A204.1 (cell line): Measurements from ENCODE around the gene RPS18.

Source experiments
- FAIRE-seq: peaks from 2 replicates; lab custom pipeline; 2012; peaks lifted over from hg19 to GRCh38; lab: Jason Lieb, UNC

The RPS18 gene

GRCh38 chr6:33289784-33290315 is 18.0 kb downstream of the RPS18 start:
- FAIRE-seq = no peak

DNA sequence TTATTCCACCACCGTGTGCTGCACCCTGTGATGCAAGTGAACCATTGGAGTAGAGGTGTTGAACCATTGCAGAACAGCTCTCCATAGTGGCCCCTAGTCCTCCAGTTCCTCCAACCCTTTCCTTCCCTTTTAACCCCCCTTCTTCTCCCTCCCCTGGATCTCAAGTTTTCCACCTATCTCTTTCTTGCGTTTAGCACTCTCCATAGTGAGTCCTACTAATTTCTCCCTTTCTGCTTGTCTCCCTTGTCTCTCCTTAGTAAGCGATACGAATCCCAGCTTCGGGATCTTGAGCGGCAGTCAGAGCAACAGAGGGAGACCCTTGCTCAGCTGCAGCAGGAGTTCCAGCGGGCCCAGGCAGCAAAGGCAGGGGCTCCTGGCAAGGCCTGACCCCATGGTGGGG is 18.6 kb downstream of the RPS18 start:
- no peak for FAIRE-seq

DNA sequence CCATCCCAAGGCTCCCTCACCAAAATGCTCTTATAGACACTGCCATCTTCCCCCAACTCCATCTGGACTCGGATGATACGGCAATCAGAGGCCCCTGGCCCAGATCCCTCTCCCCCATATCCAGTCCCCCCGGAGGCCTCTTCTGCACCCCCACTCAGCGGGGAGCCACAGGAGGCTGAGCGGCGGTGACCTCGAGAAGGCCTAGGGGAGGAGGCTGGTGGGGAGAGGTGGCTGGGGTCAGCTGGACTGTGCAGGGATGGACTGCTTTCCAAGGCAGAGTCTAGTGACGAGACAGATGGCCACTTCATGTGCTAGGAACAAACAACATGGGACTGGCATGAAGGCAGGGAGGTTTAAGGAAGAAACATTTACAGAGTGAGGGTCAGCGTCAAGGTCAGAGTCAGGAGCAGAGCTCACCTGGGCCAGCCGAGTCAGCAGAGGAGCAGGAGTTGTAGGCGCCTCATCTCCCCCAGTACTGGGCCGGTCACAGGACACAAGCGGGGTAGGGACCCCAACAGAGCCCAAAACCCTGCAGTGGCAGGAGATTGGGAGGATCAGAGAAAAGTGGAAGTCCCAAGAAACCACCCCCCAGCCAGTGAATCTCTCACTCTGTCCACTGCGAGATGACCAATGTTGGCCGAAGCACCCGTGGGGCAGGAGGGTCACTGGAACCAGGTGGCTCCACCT is 21.3 kb downstream of the RPS18 start:
- no peak for FAIRE-seq

- no peak for FAIRE-seq
These were observed 22.4 kb downstream of the RPS18 start for GRCh38 chr6:33294086-33294823.

DNA sequence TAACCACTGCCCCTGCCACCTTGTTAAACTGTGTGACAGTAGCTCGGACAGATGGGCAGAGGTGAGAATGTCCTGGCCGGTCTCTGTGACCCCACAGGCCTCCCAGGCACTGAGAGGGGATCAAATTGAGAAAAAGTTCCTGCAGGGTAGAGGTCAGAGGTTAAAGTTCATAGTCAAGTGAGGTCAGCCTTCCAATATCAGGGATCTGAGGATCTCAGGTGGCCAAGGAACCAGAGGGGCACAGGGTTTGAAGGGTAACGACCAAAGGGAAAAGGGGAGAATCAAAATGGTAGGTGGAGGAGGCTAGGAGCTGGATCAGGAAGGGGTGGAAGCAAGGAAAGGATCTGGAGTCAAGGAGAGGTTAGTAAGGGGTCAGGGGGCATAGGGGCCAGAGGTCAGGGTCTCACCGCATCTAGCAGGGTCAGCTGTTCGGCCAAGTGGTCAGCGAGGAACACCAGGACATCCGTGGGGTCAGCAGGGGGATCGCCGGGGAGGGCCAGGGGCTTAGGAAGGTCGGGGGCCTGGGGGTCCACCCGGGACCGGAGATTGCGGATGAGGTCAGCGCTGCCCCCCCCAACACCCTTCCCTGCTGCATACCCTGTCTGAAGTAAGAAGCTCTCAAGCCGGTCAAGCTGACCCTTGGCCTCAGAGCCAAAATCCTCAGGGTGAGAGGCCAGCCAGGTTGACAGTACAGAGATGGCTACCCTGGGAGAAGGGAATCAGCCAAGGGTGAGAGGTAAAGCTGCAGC is 23.9 kb downstream of the RPS18 start:
- no peak for FAIRE-seq

DNA sequence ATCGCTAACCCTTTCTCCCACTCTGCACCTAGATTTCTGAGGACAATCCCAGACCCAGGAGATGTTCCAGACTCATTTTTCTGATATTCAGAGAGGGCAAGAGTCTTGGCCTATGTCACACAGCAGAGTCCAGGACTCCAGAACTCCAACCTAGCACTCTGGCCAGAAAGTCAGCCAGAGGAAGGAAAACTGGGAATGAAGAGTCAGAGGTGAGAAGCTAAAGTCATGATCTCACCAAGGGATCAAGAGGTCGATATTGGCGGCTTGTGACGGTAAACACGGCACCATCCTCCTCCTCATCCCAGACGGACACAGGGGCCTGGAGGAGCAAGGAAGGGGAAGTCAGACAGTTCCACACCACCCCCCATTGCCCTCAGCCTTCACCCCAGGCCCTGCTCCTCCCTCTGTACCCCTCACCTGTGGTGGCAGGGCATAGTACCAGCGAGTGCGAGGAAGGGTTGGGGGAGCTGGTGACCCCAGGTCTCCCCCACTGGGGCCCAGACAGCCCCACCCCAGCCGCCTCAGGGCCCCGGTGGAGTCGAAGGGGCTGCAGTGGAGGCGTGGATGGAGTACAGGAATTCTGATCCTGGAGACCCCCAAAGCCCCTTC is 25.0 kb downstream of the RPS18 start:
- FAIRE-seq = no peak

DNA sequence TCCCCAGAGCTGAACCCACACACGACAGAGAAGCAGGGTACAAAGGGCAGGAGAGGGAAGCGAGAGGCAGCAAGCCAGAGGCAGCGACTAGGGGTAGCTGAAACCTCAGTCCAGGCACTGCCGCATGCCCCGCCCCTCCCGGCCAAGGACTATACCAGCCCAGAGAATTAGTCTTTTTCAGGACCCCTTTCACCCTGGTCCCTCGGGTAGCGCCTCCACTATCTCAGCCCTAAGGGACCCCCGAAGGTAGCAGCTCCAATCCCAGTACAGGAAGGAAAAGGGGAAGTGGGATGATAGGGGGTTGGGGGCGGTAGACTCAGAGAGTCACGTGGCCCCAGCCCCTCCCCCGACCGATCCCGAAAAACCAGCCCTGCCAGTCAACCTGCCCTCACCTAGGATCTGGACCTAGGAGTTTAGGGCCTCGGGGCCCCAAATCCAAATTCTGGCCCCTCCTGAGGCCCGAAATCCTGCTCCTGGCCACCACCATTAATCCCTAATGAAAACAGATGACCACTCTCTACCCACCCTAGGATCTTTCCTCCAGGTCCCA is 25.6 kb downstream of the RPS18 start:
- no peak for FAIRE-seq

- no peak for FAIRE-seq
These were observed 26.3 kb downstream of the RPS18 start for GRCh38 chr6:33297956-33298772.

GRCh38 chr6:33298773-33299236 is 26.9 kb downstream of the RPS18 start, which contains the start of gene RGL2:
RGL2 (minus strand) TSS chr6:33298942; CDS start chr6:33298610, 332 bp downstream.
- no peak for FAIRE-seq

GRCh38 chr6:33299237-33299944 is 27.5 kb downstream of the RPS18 start:
- no peak for FAIRE-seq

GRCh38 chr6:33301877-33302276 is 30.0 kb downstream of the RPS18 start:
- FAIRE-seq = no peak

- no peak for FAIRE-seq
These were observed 32.3 kb downstream of the RPS18 start for GRCh38 chr6:33304216-33304615.

DNA sequence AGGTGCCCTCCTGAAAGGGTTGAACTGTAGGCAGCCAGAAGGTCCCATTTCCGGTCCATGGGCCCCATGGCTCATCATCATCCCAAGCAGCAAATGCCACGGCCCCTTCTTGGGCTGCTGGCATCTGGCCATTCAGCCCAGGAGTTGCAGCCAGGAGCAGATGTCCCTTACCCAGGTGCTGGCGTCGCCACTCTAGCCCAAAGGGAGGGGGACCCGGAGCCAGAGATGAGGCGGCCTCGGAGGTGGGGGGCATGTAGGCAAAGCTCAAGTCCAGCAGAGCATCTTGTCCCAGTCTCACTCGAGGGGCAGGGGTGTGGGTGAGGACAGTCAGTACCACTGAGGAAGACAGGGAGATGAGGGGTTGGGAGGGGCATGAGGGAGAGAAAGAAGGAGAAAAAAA is 33.2 kb downstream of the RPS18 start:
- no peak for FAIRE-seq

- FAIRE-seq = no peak
These were observed 34.5 kb downstream of the RPS18 start for GRCh38 chr6:33306356-33306755.

DNA sequence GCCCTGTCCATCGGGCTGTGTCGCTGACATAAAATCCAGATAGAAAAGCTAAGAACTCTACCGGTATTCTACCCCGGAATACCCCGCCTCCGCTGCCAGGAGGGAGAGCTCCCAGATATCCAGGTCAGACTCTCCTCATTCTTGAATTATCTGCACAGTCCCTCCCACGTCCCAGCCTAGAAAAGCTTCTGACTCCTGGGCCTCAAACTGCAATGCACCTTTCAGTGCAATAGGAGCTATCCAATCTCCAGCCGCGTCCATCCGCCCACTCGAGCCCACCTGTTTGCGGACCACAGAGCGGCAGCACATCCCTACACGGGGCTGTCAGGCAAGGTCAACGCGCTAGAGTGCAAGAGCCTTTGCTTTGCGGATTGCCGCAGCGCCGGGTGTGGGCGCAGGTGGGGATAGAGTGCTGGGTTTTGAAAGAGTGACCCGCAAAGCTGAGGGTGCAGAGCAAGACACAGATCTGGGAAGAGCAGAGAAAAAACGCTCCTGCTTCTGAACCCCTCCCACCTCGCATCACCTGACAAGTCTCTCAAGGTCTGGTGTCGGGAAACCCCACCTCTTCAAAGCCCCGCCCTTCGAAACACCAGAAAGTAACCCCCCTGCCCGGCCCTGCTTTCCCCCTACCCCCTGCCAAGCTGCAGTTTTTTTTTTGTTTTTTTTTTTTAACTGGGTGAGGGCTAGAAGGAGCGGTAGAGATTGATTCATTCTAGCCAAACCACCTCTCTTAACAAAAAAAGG is 40.7 kb downstream of the RPS18 start:
- no peak for FAIRE-seq

GRCh38 chr6:33313105-33313708 is 41.3 kb downstream of the RPS18 start:
- no peak for FAIRE-seq

GRCh38 chr6:33313709-33314514 is 42.0 kb downstream of the RPS18 start, which contains the start of gene TAPBP:
TAPBP (minus strand) TSS chr6:33314078; CDS start chr6:33314041, 37 bp downstream.
- FAIRE-seq = no peak

DNA sequence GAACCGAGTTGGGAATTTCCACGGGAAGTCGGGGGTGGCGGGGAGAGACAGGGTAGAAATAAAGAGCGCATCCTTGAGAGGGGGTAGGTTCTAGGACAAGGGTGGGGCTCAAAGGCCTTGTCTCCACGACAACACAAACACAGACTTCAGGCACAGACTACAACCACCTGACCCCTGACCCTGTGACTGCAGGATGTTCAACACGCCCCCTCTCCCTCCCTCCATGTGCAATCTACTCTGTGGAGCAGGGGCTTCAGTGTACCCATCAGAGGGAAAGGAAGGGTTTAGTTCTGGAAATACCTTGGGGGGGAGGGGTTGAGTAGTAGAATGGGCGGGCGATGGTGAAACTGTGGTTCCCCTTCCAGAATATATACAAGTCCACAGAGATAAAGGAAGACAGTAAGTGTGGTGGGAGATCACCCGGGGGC is 42.7 kb downstream of the RPS18 start:
- FAIRE-seq = no peak
